Ascending aorta (tissue), 2 donors: ENCODE results near the gene RAB6A. TPM values are rescaled to one million over a fixed set of nuclear protein-coding genes. Genes with fewer than 3 reads are reported as not detected.

Experiments
- DNase-seq, 2 donors: peaks; one replicate each; pipeline ENCODE4 v3.0.0-alpha.2; 2019; ENCODE audit warnings: low spot score in 2 of 2
- H3K27ac ChIP-seq, 2 donors: fragments of 200-600 bp; sonication (generic); one replicate each; pipeline ENCODE4 v1.5.1; 2016 to 2017; ENCODE audit warnings: mild to moderate bottlenecking in 1 of 2
- H3K27me3 ChIP-seq: fragments of 200-600 bp; sonication (generic); one replicate; pipeline ENCODE4 v1.5.1; 2017
- H3K36me3 ChIP-seq, 2 donors: fragments of 200-600 bp; sonication (generic); one replicate each; pipeline ENCODE4 v1.5.1; 2016
- H3K4me1 ChIP-seq, 2 donors: fragments of 200-600 bp; sonication (generic); one replicate each; pipeline ENCODE4 v1.5.1; 2016 to 2017; ENCODE audit warnings: mild to moderate bottlenecking in 1 of 2
- H3K4me3 ChIP-seq, 2 donors: fragments of 200-600 bp; sonication (generic); one replicate each; pipeline ENCODE4 v1.5.1; 2016 to 2017; ENCODE audit warnings: mild to moderate bottlenecking in 1 of 2
- H3K9me3 ChIP-seq, 2 donors: fragments of 200-600 bp; sonication (generic); one replicate each; pipeline ENCODE4 v1.5.1; 2016
- CTCF ChIP-seq, 3 experiments: fragments of 200-600 bp in 2 of 3; fragments of 450-650 bp in 1 of 3; sonication (generic) in 2 of 3; IDR thresholded peaks; one replicate each; pipeline ENCODE4 v1.5.1; 2016 to 2019; ENCODE audit warnings: antibody characterized with exemption in 3 of 3, mild to moderate bottlenecking in 1 of 3, moderate library complexity in 1 of 3
- intact Hi-C: fragments of 100-400 bp; cut with DNase I; formaldehyde crosslinking; loops from one replicate; pipeline ENCODE4 v1.15.1; 2023
- total RNA-seq: library from RNA; depleted of rRNA; stranded (reverse); fragments of >200 nt; gene quantifications from one replicate; pipeline ENCODE4 v1.1.0, GENCODE V29; 2016

Gene RAB6A
- total RNA-seq, 1 donor from 2014 or later = 86.3 TPM

- no peak overlapping the region for H3K27ac ChIP-seq
- no peaks in the 10 kb centered on the region for H3K4me1 ChIP-seq
- no peaks in the 10 kb centered on the region for H3K36me3 ChIP-seq
- H3K9me3 ChIP-seq = no peaks in the 10 kb centered on the region
- H3K4me3 ChIP-seq = no peak overlapping the region
- intact Hi-C loops = no loop called here
- no peaks in the 10 kb centered on the region for H3K27me3 ChIP-seq
- DNase-seq = no peak
- TF ChIP-seq CTCF (IDR thresholded peaks at IDR 0.05) = no peak
Observed at GRCh38 chr11:73632996-73633395, 127.9 kb downstream of the RAB6A start.

- Histone ChIP-seq H3K27ac (no peak overlapping the region), H3K36me3 (no peaks in the 10 kb centered on the region), H3K27me3 (no peaks in the 10 kb centered on the region), H3K4me1 (no peaks in the 10 kb centered on the region), H3K4me3 (no peak overlapping the region), H3K9me3 (no peaks in the 10 kb centered on the region)
- no peak for DNase-seq
- intact Hi-C loops = no loop called here
- no peak for TF ChIP-seq CTCF (IDR thresholded peaks at IDR 0.05)
Observed at GRCh38 chr11:73629907-73630306, 131.0 kb downstream of the RAB6A start.

GRCh38 chr11:73625696-73626318 is 135.1 kb downstream of the RAB6A start:
- TF ChIP-seq CTCF (IDR thresholded peaks at IDR 0.05) = peak; percentile 67 to 95 (median 88)
- Histone ChIP-seq H3K27ac (no peak overlapping the region), H3K27me3 (no peaks in the 10 kb centered on the region), H3K4me3 (peak overlapping the region in 1 of 2 donors; percentile 38), H3K36me3 (no peaks in the 10 kb centered on the region), H3K4me1 (no peaks in the 10 kb centered on the region), H3K9me3 (no peaks in the 10 kb centered on the region)
- intact Hi-C loops = loop anchor here (1.0 kb wide), 1 partner anchor 35 kb away; no protein-coding TSS in a partner anchor
- peak in 1 of 2 donors; percentile 85 for DNase-seq

Other genes starting within 250 kb of the RAB6A start
- 44.1 TPM for gene FAM168A, start 163.0 kb downstream of the RAB6A start, total RNA-seq
- 3.5 TPM for gene PLEKHB1, start 114.5 kb downstream of the RAB6A start, total RNA-seq
- not detected for gene MRPL48, start 26.8 kb upstream of the RAB6A start, total RNA-seq
- gene COA4, start 115.8 kb upstream of the RAB6A start, total RNA-seq = 92.7 TPM
- gene PAAF1, start 115.9 kb upstream of the RAB6A start, total RNA-seq = 36.3 TPM
- not detected for gene DNAJB13, start 190.0 kb upstream of the RAB6A start, total RNA-seq
- gene UCP2, start 221.8 kb upstream of the RAB6A start, total RNA-seq = 2.7 TPM
- gene UCP3, start 248.0 kb upstream of the RAB6A start, total RNA-seq = not detected